Urothelium cell line (cell line): ENCODE measurements around the gene KCNN3.

Source experiments
- DNase-seq: peaks from one replicate; pipeline ENCODE4 v3.0.0; 2011; ENCODE audit warnings: low spot score, mixed read lengths
- FAIRE-seq: peaks from 2 replicates; lab custom pipeline; 2011; peaks lifted over from hg19 to GRCh38; lab: Jason Lieb, UNC

Gene KCNN3

DNA sequence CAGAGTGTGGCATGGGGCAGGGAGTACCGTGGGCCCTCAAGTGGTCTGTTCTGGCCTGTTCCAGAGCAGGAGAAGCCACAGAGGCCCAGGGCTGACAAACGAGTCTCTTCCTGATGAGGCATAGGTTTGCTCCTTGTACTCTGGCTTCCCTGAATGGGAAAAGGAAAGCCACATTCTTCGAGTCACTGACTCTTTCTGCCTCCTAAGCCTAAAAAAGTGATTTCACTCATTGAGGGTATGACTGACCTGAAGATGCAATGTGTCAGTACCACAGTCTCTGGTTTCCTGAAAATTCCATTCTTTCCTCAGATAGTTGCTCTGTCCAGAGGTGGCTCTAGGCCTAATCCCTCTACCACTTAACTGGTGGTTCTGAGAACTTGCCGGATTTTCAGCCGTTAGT lies 92.3 kb downstream of the KCNN3 start:
- DNase-seq (no peak), FAIRE-seq (no peak)

DNA sequence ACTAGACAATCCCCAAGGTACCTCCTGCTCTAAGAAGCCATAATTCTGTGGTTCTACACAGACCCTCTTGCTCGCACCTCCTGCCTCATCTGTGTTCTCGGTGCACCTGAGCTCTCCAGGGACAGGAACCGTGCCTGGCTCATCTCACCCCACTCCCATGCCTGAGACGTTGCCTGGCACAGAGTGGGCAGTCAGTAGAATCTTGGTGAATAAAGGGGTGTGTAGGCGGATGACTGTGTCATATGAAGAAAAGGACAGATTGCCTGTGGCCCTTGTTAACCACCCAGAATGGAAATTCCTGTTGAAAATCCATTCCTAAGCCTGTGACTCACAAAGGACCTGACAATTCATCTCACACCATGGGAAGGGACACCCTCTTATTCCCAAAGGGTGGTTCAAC lies 92.9 kb downstream of the KCNN3 start:
- DNase-seq (no peak), FAIRE-seq (no peak)

DNA sequence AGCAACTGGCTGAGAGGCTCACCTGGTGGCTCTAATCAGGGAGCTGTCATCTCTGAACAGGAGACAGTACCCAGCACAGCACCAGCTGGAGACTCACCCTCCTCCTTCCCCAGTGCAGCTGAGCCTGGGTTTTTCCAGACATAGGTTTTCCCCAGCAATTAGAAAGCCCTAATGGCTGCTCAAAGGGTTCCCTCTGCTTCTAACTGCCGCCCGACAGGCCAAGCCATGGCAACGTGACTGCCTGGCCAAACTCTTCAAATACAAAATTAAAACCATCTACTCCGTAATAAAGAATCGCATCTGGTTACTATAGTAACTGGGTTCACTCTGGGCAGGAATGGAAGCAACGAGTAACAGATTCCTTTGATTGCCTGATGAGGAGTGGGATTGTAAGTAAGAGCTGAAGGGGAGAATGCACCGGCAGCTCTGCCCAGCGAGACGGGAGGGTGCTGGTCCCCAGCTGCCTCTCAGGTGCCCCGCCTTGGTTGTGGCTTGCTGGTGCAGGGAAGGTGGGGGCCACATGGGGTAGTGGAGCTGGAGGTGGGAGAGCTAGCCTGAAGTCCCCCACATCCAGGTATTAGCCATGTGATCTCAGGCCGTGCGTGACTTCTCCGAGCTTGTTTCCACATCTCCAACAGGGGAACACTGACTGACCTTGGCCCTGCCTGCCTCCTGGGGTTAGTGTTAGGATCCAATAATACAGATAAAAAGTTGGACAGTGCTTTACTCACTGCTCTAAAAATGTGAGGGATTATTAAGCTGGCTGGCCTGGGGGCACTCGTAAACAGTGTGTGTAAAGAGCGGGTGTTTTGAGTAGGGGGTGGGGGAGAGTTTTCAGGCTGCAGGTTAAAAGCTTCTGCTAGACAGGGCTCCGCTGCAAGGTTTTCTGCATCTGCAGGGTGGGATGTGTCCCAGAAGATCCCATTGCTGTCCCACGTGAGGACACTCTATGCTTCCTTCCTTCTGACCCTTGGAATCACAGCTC lies 94.2 kb downstream of the KCNN3 start:
- no peak for DNase-seq
- no peak for FAIRE-seq

DNA sequence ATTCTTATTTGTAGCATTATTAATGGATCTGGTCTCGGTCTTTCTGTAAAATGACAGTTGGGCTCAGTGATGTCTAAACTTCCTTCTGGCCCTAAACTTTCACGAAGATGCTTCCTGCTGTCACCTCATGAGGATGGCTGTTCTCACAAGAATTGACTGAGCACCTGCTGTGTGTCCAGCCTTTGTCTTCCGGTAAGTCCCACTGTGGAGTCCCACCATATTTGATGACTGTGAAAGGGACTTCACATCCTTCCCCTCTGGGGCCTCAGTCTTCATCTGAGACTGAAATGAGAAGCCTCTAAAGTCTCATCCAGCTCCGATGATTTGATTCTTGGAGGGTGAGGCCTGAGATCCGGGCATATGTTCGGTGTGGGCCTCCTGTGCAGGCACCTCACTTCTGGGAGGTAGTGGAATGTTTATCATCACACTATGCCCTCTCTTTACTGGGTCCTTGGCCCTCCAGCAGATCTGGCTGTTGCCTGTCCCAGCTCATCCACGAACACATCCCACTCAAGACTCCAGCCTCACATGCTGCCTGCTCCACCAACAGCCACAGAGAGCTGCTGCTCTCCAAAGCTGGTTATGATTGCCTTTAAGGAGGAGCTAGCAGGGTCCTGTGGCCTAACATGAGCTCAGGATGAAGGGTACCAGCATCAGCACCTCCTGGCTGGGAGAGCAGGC lies 95.8 kb downstream of the KCNN3 start:
- FAIRE-seq (no peak), DNase-seq (no peak)

DNA sequence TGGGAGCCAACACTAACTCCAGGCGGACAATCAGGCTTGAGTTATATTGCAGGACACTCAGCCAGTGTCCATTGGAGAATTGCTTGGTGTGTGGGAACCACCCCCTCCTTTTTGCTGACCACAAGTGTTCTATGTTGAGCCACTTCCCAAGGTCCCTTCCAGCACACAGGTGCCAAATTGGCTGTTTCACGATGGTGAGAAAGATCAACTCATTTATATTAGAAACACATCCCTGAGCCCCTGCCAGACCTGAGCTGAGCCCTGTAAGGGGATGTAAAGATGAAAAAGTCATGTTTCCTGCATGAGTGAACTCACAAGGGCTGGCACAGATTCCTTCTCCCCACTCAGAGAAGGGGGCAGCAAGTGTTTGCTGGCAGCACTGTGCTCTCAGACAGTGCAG lies 96.5 kb downstream of the KCNN3 start:
- no peak for FAIRE-seq

DNA sequence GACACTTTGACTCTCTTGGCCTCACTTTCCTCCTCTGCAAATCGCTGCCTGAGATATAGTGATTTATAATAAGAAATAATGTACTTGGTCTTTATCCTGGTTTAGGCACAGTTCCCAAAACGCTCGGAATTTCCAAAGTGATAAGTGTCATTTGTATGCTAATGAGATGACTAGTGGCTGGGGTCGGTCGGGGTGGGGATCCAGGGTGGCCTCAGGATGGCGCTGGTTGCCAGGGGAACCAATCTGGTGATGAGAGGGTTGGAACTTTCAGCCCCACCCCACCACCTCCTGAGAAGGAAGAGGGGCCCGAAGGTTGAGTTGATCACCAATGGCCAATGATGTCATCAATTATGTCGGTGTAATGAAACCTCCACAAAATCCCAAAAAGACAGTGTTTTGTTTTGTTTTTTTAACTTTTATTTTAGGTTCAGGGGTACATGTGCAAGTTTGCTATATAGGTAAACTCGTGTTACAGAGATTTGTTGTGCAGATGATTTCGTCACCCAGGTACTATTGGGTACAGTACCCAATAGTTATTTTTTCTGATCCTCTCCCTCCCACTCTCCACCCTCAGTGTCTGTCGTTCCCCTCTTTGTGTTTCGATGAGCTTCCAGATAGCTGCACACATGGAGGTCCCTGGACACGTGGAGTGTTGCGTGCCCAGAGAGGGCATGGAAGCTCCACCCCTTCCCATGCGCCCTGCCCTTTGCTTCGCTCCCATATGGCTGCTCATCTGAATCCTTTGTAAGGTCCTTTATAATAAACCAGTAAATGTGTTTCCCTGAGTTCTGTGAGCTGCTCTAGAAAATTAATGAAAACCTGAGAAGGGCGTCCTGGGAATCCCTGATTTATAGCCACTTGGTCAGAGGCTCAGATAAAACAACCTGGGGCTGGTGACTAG lies 97.2 kb downstream of the KCNN3 start:
- no peak for FAIRE-seq
- DNase-seq, result no peak

More for the DNA sequence above, 96.5 kb downstream of the KCNN3 start:
- no peak for DNase-seq

DNA sequence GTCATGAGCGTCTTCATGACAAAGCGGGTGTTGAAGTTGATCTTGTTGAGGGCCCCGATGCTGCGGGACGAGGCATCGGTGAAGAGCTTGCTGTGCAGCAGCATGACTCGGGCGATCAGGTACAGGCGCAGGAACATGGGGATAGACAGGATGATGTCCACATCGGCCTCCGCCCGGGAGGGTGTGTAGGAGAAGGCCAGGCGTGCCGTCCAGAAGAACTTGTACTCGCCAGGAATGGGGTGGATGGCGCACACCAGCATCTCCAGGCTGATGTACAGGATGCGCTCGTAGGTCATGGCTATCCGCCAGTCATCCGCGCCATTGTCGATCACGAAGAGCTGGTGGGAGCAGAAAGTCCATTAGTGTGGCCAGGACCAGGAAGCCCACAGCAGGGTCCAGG lies 98.0 kb downstream of the KCNN3 start:
- FAIRE-seq (no peak), DNase-seq (no peak)

DNA sequence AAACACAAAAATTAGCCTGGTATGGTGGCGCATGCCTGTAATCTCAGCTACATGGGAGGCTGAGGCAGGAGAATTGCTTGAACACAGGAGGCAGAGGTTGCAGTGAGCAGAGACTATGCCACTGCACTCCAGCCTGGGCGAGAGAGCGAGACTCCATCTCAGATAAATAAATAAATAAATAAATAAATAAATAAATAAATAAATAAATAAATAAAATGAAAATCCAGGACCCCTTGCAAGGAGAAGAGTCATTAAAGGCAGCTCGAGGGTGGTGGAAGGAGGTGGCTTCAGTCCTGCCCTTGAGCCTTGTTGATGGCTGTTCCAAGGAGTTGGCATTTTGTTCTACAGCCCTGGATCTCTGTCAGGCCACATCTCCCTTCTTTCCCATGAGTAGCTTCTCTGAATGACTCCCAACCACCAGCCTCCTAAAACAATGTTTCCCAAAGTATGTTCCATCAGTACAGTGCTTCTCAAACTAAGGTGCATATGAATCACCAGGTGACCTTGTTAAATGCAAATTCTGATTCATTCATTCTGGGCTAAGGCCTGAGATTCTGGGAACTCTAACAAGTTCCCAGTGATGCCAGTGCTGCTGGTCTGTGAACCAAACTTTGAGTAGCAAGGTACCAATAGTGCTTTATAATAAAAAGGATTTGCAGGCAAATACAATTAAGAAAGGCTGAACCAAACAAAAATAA lies 99.0 kb downstream of the KCNN3 start:
- FAIRE-seq (no peak), DNase-seq (no peak)

DNA sequence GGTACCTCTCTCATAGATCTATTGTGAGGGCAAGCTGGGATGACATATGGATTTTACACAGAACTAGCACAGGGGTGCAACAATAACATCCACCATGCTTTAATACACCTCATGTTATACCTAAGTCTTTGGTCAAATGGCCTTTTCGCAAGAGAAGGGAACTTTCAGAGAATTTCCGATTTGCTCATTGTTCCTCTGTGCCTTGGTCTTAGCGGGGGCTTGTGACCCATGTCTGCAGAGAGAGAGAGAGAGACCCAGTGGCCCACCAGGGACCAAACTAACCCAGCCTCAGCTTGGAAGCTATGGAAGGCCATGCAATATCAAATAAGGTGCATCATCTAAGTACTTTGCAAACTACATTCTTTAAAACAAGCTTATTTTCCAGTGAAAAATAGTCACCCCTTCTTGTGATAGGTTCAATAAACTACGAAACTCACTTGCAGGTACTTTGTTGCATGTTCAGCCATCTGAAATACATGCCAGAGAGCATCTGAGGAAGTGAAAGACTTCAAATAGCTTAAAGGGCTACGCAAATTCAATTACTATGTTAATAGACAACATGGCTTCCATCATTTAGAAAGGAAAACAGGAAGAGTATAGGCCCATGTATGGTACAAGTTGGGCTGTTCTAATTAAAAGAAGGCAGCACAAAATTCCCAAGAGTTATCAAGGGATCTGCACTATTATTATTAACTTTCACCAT lies 100.7 kb downstream of the KCNN3 start:
- DNase-seq (no peak), FAIRE-seq (no peak)

DNA sequence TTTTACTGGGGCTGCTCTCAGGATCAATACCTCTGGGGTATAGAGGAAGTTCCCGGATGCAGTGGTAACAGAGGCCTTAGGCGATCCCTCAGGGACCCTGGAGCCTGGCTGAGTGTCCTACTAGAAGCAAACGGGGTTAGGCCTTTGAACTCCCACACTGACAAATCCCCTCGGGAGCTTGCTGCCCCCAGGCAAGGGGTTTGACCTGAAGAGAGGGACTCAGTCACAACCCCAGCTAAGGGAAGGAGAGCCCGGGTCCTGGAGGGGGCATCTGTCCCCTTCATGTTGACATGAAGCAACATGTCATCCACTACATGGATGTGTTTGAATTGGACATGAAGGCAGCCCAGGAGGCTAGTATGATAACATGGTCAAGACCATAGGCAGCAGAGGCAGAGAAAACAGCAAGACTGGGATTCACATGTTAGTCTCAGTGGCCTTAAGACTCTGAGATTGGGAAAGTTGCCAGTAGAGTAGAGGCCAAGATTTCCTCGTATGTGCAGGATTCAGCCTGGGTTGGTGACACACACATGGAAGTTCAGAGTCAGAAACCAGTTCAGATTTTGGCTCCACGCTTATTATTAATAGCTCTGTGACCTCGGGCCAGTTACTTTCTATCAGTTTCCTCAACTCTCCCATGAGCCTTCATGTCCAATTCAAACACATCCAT lies 101.5 kb downstream of the KCNN3 start:
- DNase-seq (no peak), FAIRE-seq (no peak)

DNA sequence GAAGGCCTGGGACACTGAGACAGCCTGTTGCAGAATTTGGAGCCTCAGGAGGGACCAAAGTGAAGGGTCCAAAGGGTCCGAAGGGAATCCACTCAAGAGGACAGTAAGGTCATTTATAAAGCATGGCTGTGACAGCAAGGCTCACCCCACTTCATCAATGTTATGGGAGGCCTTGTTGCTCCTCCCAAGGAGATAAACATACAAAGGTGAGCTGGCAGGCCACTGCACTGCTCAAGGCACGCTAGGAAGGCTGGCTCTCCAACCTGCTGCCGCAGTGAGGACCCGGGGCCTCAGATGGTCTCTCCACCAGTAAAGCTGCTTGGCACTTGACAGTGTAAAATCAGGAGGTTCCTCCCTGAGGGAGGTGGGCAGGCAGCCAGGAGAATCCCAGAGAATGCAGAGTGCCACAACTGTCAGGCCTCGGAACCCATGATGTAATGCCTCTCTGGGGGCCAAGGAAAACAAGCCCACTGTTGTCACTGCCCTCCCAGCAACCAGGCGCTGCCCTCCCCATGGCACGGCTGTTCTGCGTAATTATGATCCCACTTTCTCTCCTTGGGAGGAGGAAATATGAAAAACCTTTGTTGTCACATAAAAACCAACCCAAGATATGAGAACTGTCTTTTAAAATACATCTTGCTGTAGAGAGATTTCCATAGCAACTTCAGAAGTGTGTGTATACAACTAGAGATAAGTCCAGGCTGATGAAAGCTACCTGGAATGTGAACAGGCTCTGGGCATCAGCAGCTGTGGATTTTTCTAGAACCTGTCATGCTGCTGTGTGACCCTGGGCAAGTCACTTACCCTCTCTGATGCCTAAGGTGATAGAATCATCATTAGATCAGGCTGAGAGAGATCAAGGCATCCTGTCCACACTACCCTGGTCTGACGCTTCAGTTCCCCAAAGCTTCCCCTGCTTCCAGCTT lies 102.5 kb downstream of the KCNN3 start:
- DNase-seq, result no peak
- no peak for FAIRE-seq

DNA sequence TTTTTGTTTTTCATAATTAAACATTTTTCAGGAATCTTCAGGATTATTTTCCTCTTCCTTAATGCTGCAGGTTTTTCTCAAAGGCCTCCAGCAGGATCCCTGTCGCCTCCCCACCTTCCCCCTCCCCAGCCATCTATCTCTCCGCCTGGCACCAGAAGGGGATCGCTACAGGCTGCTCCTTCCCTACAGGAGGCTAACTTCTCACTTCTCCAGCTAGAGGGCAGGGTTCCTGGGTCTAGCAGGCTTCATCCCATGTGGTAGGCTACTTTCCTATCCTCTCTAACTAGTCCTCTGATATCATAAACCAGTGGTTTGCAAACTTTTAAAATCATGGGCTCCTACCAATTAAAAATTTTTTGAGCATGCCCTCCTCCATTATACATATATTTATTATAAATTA lies 104.1 kb downstream of the KCNN3 start:
- DNase-seq, result peak; percentile 55
- FAIRE-seq, result peak; percentile 17

DNA sequence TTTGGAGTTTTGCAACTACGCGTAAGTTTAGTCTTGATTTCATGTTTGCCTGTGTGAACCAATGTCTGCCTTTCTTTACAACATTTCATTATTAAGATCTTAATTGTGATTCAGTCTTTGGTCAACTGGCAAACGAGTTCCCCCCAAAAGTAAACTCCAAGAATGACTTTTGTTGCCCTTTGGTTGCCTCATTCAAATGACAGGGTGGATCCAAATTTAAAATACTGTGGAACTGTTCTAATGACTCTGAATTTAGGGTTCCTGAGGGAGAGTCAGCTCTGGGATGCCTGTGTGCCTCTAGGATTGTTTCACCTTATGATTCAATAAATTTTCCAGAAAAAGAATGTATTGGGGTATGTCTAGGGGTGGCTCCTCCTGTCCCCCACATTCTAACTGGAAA lies 105.3 kb downstream of the KCNN3 start:
- FAIRE-seq (no peak), DNase-seq (no peak)

DNA sequence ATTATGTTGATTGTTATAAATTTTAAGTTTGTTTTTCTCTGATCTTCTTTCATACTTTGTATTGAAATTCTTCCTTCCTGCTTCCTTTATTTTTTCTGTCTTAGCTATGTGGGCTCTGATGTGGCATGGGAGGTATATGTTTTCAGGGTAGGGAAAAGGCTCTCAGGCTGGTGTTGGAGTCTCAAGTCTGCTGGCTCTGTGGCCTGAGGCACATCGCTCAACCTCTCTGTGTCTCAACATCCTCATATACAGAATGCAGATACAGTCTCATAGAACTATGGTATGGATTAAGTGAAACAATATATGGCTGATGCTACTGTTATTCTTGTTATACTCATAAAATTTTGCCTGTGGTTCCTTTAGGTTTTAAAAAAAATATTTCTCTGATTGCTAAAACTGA lies 105.9 kb downstream of the KCNN3 start:
- DNase-seq (no peak), FAIRE-seq (no peak)

DNA sequence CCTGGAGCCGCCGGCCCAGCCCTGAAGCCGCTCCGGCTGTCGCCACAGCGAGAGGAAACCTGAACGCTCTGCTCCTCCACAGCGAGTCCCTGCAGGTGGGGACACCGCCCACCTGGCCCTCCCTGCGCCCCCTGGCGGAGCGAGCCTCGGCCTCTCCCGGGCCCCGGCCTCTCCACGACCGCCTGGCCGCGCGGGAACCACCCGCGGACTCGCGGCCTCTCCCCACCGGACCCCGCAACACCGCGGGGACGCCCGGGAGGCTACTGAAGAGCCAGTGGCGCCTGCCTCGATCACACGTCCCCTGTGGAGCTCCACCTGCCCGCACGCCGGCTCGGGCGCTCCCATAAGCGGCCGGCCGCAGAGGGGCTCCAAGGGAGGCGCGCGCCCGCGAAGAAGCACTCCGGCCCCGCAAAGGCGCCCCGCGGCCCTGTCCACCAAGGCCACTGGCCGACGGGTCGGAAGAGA lies 109.6 kb downstream of the KCNN3 start:
- no peak for FAIRE-seq
- DNase-seq, result peak; percentile 84

DNA sequence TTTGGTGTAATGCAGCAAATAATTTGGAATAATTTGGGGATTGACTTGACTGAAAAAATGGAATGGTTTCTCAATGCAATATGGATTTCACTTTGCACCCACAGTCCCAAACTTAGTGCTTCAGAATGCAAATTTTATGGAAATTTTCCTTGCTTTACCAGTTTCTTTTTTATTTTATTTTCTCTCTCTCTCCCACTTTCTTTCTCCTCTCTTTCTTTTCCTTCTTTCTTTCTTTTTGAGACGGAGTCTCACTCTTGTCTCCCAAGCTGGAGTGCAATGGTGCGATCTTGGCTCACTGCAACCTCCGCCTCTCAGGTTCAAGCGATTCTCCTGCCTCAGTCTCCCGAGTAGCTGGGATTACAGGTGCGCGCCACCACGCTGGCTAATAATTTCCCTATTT lies 110.3 kb downstream of the KCNN3 start:
- DNase-seq (no peak), FAIRE-seq (no peak)

DNA sequence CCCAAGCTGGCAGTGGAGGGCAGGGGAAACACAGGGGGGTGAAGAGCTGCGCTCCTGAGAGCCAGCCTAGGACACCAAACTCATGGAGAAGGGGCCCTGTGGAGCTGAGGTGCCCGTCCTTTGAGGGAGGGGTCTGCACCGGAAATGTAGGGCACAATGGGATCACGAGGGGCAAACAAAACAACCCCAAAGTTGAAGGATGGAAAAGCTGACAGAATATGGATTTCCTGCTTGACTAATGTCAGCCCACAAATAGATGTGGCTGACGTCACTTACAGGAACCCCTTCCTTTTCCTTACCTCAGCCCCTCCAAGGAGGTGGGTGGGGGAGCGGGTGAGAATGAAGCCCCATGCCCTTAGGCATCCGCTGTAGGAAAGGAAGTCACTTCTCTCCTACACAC lies 110.9 kb downstream of the KCNN3 start:
- DNase-seq (no peak), FAIRE-seq (no peak)

DNA sequence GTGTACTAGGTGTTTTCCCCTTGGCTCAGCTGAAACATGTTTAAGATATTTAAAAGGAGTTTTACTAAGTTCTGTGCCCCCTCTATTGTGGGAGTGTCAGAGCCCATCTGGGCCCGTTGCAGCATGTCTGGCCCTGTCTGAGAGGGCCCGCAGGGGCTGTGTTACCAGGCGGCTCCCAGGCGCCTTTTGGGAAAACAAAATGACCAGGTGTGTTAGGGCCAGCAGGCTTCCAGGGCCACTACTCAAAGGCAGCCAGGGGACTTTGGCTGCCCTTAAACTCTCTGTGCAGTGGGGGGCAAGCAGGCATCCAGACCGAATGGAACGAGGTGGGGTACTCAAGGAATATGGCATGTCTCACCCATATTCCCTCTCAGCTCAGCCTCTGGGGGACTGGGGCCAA lies 111.7 kb downstream of the KCNN3 start:
- DNase-seq, result no peak
- no peak for FAIRE-seq
